K562 (cell line): ENCODE measurements around the gene PRKRIP1. TPM values are rescaled to one million over a fixed set of nuclear protein-coding genes. Genes with fewer than 3 reads are reported as not detected.

Source experiments
- ATAC-seq: fragments of 200-7000 bp; cut with Tn5 transposase; 3 replicates; pipeline ENCODE4 v1.9.1; 2020; ENCODE audit warnings: moderate library complexity
- BruUV-seq: library from RNA; stranded (reverse); fragments of 400-500 nt; replicated peaks from 2 replicates; lab custom pipeline; 2021; lab: Mats Ljungman, UMichigan
- CTCF ChIA-PET: fragments of 300-600 bp; formaldehyde crosslinking; extraction: SDS; loops from one replicate; lab custom pipeline; 2021; ENCODE audit warnings: low intra/inter-chr PET ratio; lab: Yijun Ruan, JAX
- POLR2A ChIA-PET: fragments of 300-600, 350-650 bp; sonication (Branson Sonifier 250); formaldehyde crosslinking; extraction: SDS; loops from one replicate; lab custom pipeline; 2021; ENCODE audit warnings: antibody characterized with exemption, inconsistent platforms; lab: Yijun Ruan, JAX
- DNase-seq, 4 experiments: peaks; one replicate each; pipeline versions ENCODE4 v3.0.0 to v3.0.0-alpha.2; 2011 to 2018; ENCODE audit warnings: low spot score in 3 of 4, mixed read lengths in 3 of 4; ENCODE audit errors: extremely low read depth in 1 of 4
- FAIRE-seq: peaks from 2 replicates; lab custom pipeline; 2011; peaks lifted over from hg19 to GRCh38; lab: Jason Lieb, UNC
- H2AFZ ChIP-seq: 2 replicates; pipeline ENCODE4 v1.6.0; 2011; ENCODE audit warnings: low read depth, low read length, control low read depth, inconsistent platforms
- H3K27ac ChIP-seq: fragments of 200-600 bp; 3 replicates; pipeline ENCODE4 v1.8.0; 2011; ENCODE audit warnings: low read depth, mild to moderate bottlenecking, control low read depth, inconsistent platforms, low read length, moderate library complexity, mixed read lengths; ENCODE audit errors: extremely low read depth
- H3K27me3 ChIP-seq, 2 experiments: fragments of 300-600 bp in 1 of 2; 2 replicates in 1 of 2; 3 replicates in 1 of 2; pipeline versions ENCODE4 v1.6.0 to v1.8.0; 2011; ENCODE audit warnings: inconsistent platforms in 2 of 2, low read length in 2 of 2, mild to moderate bottlenecking in 1 of 2, mixed read lengths in 1 of 2, moderate library complexity in 1 of 2; ENCODE audit not compliant: control insufficient read depth in 2 of 2, insufficient read depth in 2 of 2
- H3K36me3 ChIP-seq: fragments of 300-600 bp; 3 replicates; pipeline ENCODE4 v1.8.0; 2011; ENCODE audit warnings: mild to moderate bottlenecking, low read length, inconsistent platforms; ENCODE audit not compliant: control insufficient read depth, insufficient read depth
- H3K4me1 ChIP-seq, 2 experiments: fragments of 200-600 bp in 1 of 2; replicated peaks in 1 of 2; 2 replicates in 1 of 2; 3 replicates in 1 of 2; pipeline versions ENCODE4 v1.5.1 to v1.8.0; 2011; ENCODE audit warnings: inconsistent platforms in 2 of 2, low read length in 2 of 2, mild to moderate bottlenecking in 1 of 2, mixed read lengths in 1 of 2, moderate library complexity in 1 of 2; ENCODE audit not compliant: control insufficient read depth in 2 of 2, insufficient read depth in 2 of 2
- H3K4me2 ChIP-seq: 2 replicates; pipeline ENCODE4 v1.6.1; 2011; ENCODE audit warnings: low read length, control low read depth, inconsistent platforms, mixed read lengths; ENCODE audit not compliant: insufficient read depth
- H3K4me3 ChIP-seq: fragments of 200-600 bp; sonication (generic), shearing (Covaris generic); 2 replicates; pipeline ENCODE4 v1.5.1; 2016; ENCODE audit warnings: control low read depth, inconsistent platforms
- H3K79me2 ChIP-seq: fragments of 200-600 bp; 3 replicates; pipeline ENCODE4 v1.8.0; 2011; ENCODE audit warnings: low read length, inconsistent platforms; ENCODE audit not compliant: control insufficient read depth, insufficient read depth
- H3K9ac ChIP-seq, 2 experiments: 2 replicates each; pipeline versions ENCODE4 v1.6.0 to v1.6.1; 2011; ENCODE audit warnings: low read depth in 2 of 2, low read length in 2 of 2, control low read depth in 1 of 2, inconsistent platforms in 1 of 2, mild to moderate bottlenecking in 1 of 2, mixed read lengths in 1 of 2; ENCODE audit not compliant: insufficient read depth in 1 of 2
- H3K9me1 ChIP-seq: one replicate; pipeline ENCODE4 v1.6.0; 2011; ENCODE audit warnings: inconsistent platforms, mild to moderate bottlenecking, low read length, moderate library complexity; ENCODE audit not compliant: control insufficient read depth, insufficient read depth
- H3K9me3 ChIP-seq: replicated peaks from 2 replicates; pipeline ENCODE4 v1.5.1; 2011; ENCODE audit warnings: low read depth, low read length, inconsistent platforms; ENCODE audit not compliant: control insufficient read depth, insufficient read depth
- H4K20me1 ChIP-seq: replicated peaks from 2 replicates; pipeline ENCODE4 v1.6.1; 2011; ENCODE audit warnings: low read length, inconsistent platforms, mixed read lengths; ENCODE audit not compliant: control insufficient read depth, insufficient read depth
- NCOR1 ChIP-seq: fragments of 450-650 bp; IDR thresholded peaks from 2 replicates; pipeline ENCODE4 v1.6.1; 2016; ENCODE audit warnings: mild to moderate bottlenecking, moderate library complexity
- POLR2G ChIP-seq: fragments of 200-400 bp; formaldehyde crosslinking; IDR thresholded peaks from 2 replicates; pipeline ENCODE4 v1.6.1; 2017; ENCODE audit warnings: low read depth, mild to moderate bottlenecking, antibody characterized with exemption, low read length, moderate library complexity
- ZNF589 ChIP-seq: fragments of 200-800 bp; sonication (Bioruptor generic); IDR thresholded peaks from 2 replicates; pipeline ENCODE4 v1.6.1; 2016; ENCODE audit warnings: low read depth, missing genetic modification characterization, missing compliant biosample characterization
- whole genome bisulfite sequencing: fragments of 100-300 bp; shearing (Covaris generic); methylation state at CpG from one replicate; pipeline ENCODE4 v1.1.6; 2016; ENCODE audit warnings: low coverage, mixed read lengths; ENCODE audit not compliant: insufficient coverage; ENCODE audit errors: missing lambda C conversion rate; 5-methylcytosine and 5-hydroxymethylcytosine counted together
- in situ Hi-C: fragments of 300-500 bp; cut with MboI; formaldehyde crosslinking; loops from 4 replicates; pipeline ENCODE4 v1.15.0; 2018; ENCODE audit warnings: inconsistent platforms, mixed read lengths
- intact Hi-C: fragments of 100-400 bp; cut with micrococcal nuclease; formaldehyde crosslinking; loops from 2 replicates; pipeline ENCODE4 v1.14.2; 2022
- polyA plus RNA-seq, 8 experiments: library from polyadenylated mRNA; depleted of rRNA in 4 of 8; stranded (reverse) in 5 of 8; unstranded in 3 of 8; fragments of >200 nt; fragmentation: Nextera tagmentation in 2 of 8; fragmentation: Illumina TruSeq in 1 of 8; extraction: Ambion mirVana in 2 of 8; extraction: Trizol in 1 of 8; gene quantifications; 2 replicates each; pipeline versions ENCODE4 v1.2.1 to v1.2.3, GENCODE V29; 2011 to 2014; ENCODE audit warnings: inconsistent platforms in 1 of 8, missing spikeins in 1 of 8
- total RNA-seq, 7 experiments: library from RNA; depleted of rRNA in 6 of 7; stranded (reverse); fragments of >200 nt in 6 of 7; fragmentation: Illumina TruSeq in 2 of 7; extraction: Trizol in 2 of 7; gene quantifications; 2 replicates each; pipeline versions ENCODE4 v1.2.1 to v1.2.3, GENCODE V29; 2011 to 2021; ENCODE audit warnings: low replicate concordance in 1 of 7

The PRKRIP1 gene
- total and polyA plus RNA-seq, 9 of the 15 experiments (the other 6 are each of a cell fraction or from before 2014, with no cell fraction given), result 14.9 to 52.1 (median 19.8) TPM

DNA sequence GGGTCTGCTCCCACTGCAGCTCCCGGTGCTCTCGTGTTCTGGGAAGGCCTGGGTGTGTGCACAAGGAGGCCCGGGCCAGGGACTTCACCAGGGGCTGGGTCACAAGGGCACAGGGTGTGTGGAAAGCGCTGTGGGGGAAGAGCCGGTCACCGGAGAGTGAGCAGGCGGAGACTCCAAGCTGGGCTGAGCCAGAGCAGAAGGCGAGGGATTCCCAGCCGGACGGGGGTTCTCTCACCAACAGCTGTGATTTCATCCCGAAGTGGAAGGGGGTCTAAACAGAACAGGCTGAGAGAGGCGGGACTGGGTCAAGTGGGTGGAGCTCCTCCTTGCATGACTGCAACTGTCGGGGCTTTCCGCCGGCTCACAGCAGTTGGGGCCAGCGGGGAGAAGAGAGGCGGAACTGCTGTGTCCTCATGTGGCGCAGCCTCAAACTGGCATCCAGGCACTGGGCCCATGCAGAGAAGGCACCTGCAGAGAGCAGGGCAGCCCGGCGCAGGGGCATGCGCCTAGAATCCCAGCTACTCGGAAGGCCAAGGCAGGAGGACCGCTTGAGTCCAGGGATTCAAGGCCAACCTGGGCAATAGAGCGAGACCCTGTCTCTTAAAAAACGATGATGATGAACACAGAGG, 29.6 kb downstream of the PRKRIP1 start:
- Histone ChIP-seq H3K9me3 (no peaks in the 10 kb centered on the region), H3K36me3 (peaks cover 59% of the 10 kb centered on the region), H3K9ac (peak overlapping the region in 1 of 2 experiments; percentile 47; a peak in 2 of 4 replicates), H3K4me3 (no peak overlapping the region), H3K9me1 (peaks cover 3% of the 10 kb centered on the region), H3K27me3 (no peaks in the 10 kb centered on the region), H3K79me2 (no peaks in the 10 kb centered on the region), H2AFZ (no peak overlapping the region), H3K4me1 (peaks cover 10 to 46% of the 10 kb centered on the region in 2 experiments), H4K20me1 (no peaks in the 10 kb centered on the region), H3K4me2 (no peak overlapping the region), H3K27ac (no peak overlapping the region)
- POLR2A ChIA-PET, result interaction anchor here (0.8 to 1.3 kb wide), 2 partner anchors 14 to 26 kb away, joined by 5 read pairs; no protein-coding TSS in a partner anchor
- TF ChIP-seq POLR2G (peak; percentile 39; the same call in 1 of the 2 replicates), NCOR1 (no peak), ZNF589 (CRISPR knock-in tag) (no peak)
- in situ Hi-C loops, result no loop called here
- CTCF ChIA-PET, result no interaction called here
- FAIRE-seq, result no peak
- no peak for DNase-seq
- no peak for ATAC-seq
- BruUV-seq, result TSS peak; percentile 58
- WGBS, result 92% methylated on average over 24 of the region's 25 CpGs
- intact Hi-C loops, result no loop called here
